Neural progenitor cell (in vitro differentiated cells): ENCODE data around the gene RSBN1L.

ENCODE experiments used
- CTCF ChIP-seq: fragments of 200-600 bp; sonication (generic); IDR thresholded peaks from 2 replicates; pipeline ENCODE4 v1.5.1; 2017; ENCODE audit warnings: antibody characterized with exemption, mild to moderate bottlenecking
- EZH2phosphoT487 ChIP-seq: fragments of 200-600 bp; sonication (generic); IDR thresholded peaks from 2 replicates; pipeline ENCODE4 v1.6.1; 2017; ENCODE audit warnings: antibody characterized with exemption

GRCh38 chr7:77760809-77761453, 64.7 kb downstream of the RSBN1L start:
- TF ChIP-seq CTCF (no peak), EZH2phosphoT487 (no peak)
